Stimulated activated effector memory CD8-positive, alpha-beta T cell treated with anti-CD3 and anti-CD28 coated beads, Interleukin-12 subunit alpha, Interleukin-12 subunit beta, amount 100 ng/mL, for 72 hours (primary cell): ENCODE data around the gene NRG4.

ENCODE experiments used
- ATAC-seq: fragments of 150-1000 bp; cut with Tn5 transposase; 2 replicates; pipeline ENCODE4 v1.10.0; 2021
- DNase-seq, 2 donors: peaks; one replicate each; pipeline ENCODE4 v3.0.0; 2021 to 2022; ENCODE audit warnings: low spot score in 2 of 2
- H3K27ac Mint-ChIP-seq: one replicate; pipeline ENCODE4 v1.8.0; 2022; ENCODE audit warnings: mild to moderate bottlenecking, mixed read lengths
- H3K36me3 Mint-ChIP-seq: one replicate; pipeline ENCODE4 v1.8.0; 2022; ENCODE audit warnings: mild to moderate bottlenecking, mixed read lengths
- H3K4me1 Mint-ChIP-seq: one replicate; pipeline ENCODE4 v1.8.0; 2022; ENCODE audit warnings: mixed read lengths
- H3K4me3 Mint-ChIP-seq: one replicate; pipeline ENCODE4 v1.8.0; 2022; ENCODE audit warnings: mild to moderate bottlenecking, mixed read lengths
- H3K9me3 Mint-ChIP-seq: one replicate; pipeline ENCODE4 v1.8.0; 2022; ENCODE audit warnings: mixed read lengths

NRG4 gene

GRCh38 chr15:75961331-75961730 lies 50.9 kb downstream of the NRG4 start:
- ATAC-seq (no peak), DNase-seq (no peak)
- Mint-ChIP-seq H3K4me3 (no peak overlapping the region), H3K9me3 (peaks cover 2% of the 10 kb centered on the region), H3K4me1 (no peaks in the 10 kb centered on the region), H3K27ac (no peak overlapping the region), H3K36me3 (no peaks in the 10 kb centered on the region)

- Mint-ChIP-seq H3K27ac (no peak overlapping the region), H3K4me1 (peaks cover 5% of the 10 kb centered on the region), H3K36me3 (no peaks in the 10 kb centered on the region), H3K9me3 (no peaks in the 10 kb centered on the region), H3K4me3 (no peak overlapping the region)
- DNase-seq: no peak
- ATAC-seq: no peak
Measured at GRCh38 chr15:75955720-75956119, 56.5 kb downstream of the NRG4 start.

- H3K4me1 Mint-ChIP-seq: peaks cover 5% of the 10 kb centered on the region
- no peaks in the 10 kb centered on the region for H3K9me3 Mint-ChIP-seq
- peak; percentile 69 for ATAC-seq
- DNase-seq: no peak
- no peaks in the 10 kb centered on the region for H3K36me3 Mint-ChIP-seq
- H3K27ac Mint-ChIP-seq: no peak overlapping the region
- H3K4me3 Mint-ChIP-seq: no peak overlapping the region
Measured at GRCh38 chr15:75952525-75952924, 59.7 kb downstream of the NRG4 start.

GRCh38 chr15:75948761-75949296 lies 63.4 kb downstream of the NRG4 start:
- Mint-ChIP-seq H3K27ac (no peak overlapping the region), H3K36me3 (no peaks in the 10 kb centered on the region), H3K4me3 (no peak overlapping the region), H3K4me1 (peaks cover 5% of the 10 kb centered on the region), H3K9me3 (no peaks in the 10 kb centered on the region)
- DNase-seq (no peak), ATAC-seq (no peak)

- Mint-ChIP-seq H3K9me3 (no peaks in the 10 kb centered on the region), H3K36me3 (no peaks in the 10 kb centered on the region), H3K4me1 (no peaks in the 10 kb centered on the region), H3K27ac (no peak overlapping the region), H3K4me3 (no peak overlapping the region)
- ATAC-seq (peak; percentile 62), DNase-seq (no peak)
Measured at GRCh38 chr15:75947092-75947491, 65.1 kb downstream of the NRG4 start.

- no peak overlapping the region for H3K27ac Mint-ChIP-seq
- no peak overlapping the region for H3K4me3 Mint-ChIP-seq
- DNase-seq (no peak), ATAC-seq (peak; percentile 84)
- H3K36me3 Mint-ChIP-seq: no peaks in the 10 kb centered on the region
- no peaks in the 10 kb centered on the region for H3K4me1 Mint-ChIP-seq
- H3K9me3 Mint-ChIP-seq: no peaks in the 10 kb centered on the region
Measured at GRCh38 chr15:75945953-75946352, 66.3 kb downstream of the NRG4 start.

GRCh38 chr15:75943713-75944215 lies 68.5 kb downstream of the NRG4 start:
- H3K4me1 Mint-ChIP-seq: no peaks in the 10 kb centered on the region
- ATAC-seq (no peak), DNase-seq (no peak)
- H3K9me3 Mint-ChIP-seq: no peaks in the 10 kb centered on the region
- H3K4me3 Mint-ChIP-seq: no peak overlapping the region
- H3K36me3 Mint-ChIP-seq: no peaks in the 10 kb centered on the region
- no peak overlapping the region for H3K27ac Mint-ChIP-seq

GRCh38 chr15:75943246-75943645 lies 69.0 kb downstream of the NRG4 start:
- Mint-ChIP-seq H3K36me3 (no peaks in the 10 kb centered on the region), H3K4me1 (no peaks in the 10 kb centered on the region), H3K27ac (no peak overlapping the region), H3K4me3 (no peak overlapping the region), H3K9me3 (no peaks in the 10 kb centered on the region)
- DNase-seq: no peak
- no peak for ATAC-seq

GRCh38 chr15:75942464-75942863 lies 69.8 kb downstream of the NRG4 start:
- Mint-ChIP-seq H3K36me3 (peaks cover 5% of the 10 kb centered on the region), H3K9me3 (no peaks in the 10 kb centered on the region), H3K4me3 (no peak overlapping the region), H3K27ac (no peak overlapping the region), H3K4me1 (no peaks in the 10 kb centered on the region)
- ATAC-seq: no peak
- no peak for DNase-seq

GRCh38 chr15:75930866-75931265 lies 81.4 kb downstream of the NRG4 start:
- Mint-ChIP-seq H3K4me1 (peaks cover 18% of the 10 kb centered on the region), H3K4me3 (no peak overlapping the region), H3K9me3 (no peaks in the 10 kb centered on the region), H3K36me3 (peaks cover 55% of the 10 kb centered on the region), H3K27ac (no peak overlapping the region)
- DNase-seq: no peak
- no peak for ATAC-seq

GRCh38 chr15:75929799-75930565 lies 82.2 kb downstream of the NRG4 start:
- DNase-seq (no peak), ATAC-seq (peak; percentile 69)
- Mint-ChIP-seq H3K4me1 (peaks cover 24% of the 10 kb centered on the region), H3K36me3 (peaks cover 57% of the 10 kb centered on the region), H3K27ac (no peak overlapping the region), H3K4me3 (no peak overlapping the region), H3K9me3 (no peaks in the 10 kb centered on the region)

GRCh38 chr15:75928680-75929608 lies 83.3 kb downstream of the NRG4 start:
- peaks cover 47% of the 10 kb centered on the region for H3K36me3 Mint-ChIP-seq
- no peaks in the 10 kb centered on the region for H3K9me3 Mint-ChIP-seq
- no peak overlapping the region for H3K27ac Mint-ChIP-seq
- no peak for DNase-seq
- H3K4me3 Mint-ChIP-seq: no peak overlapping the region
- no peak for ATAC-seq
- peaks cover 27% of the 10 kb centered on the region for H3K4me1 Mint-ChIP-seq

- Mint-ChIP-seq H3K4me3 (no peak overlapping the region), H3K4me1 (peaks cover 36% of the 10 kb centered on the region), H3K9me3 (no peaks in the 10 kb centered on the region), H3K27ac (no peak overlapping the region), H3K36me3 (peaks cover 33% of the 10 kb centered on the region)
- ATAC-seq (no peak), DNase-seq (no peak)
Measured at GRCh38 chr15:75927601-75928000, 84.6 kb downstream of the NRG4 start.

GRCh38 chr15:75926931-75927330 lies 85.3 kb downstream of the NRG4 start:
- ATAC-seq (no peak), DNase-seq (no peak)
- H3K4me3 Mint-ChIP-seq: no peak overlapping the region
- H3K9me3 Mint-ChIP-seq: no peaks in the 10 kb centered on the region
- H3K27ac Mint-ChIP-seq: no peak overlapping the region
- peaks cover 43% of the 10 kb centered on the region for H3K4me1 Mint-ChIP-seq
- H3K36me3 Mint-ChIP-seq: peaks cover 30% of the 10 kb centered on the region

- no peak for DNase-seq
- ATAC-seq: no peak
- H3K9me3 Mint-ChIP-seq: no peaks in the 10 kb centered on the region
- no peak overlapping the region for H3K27ac Mint-ChIP-seq
- peaks cover 16% of the 10 kb centered on the region for H3K36me3 Mint-ChIP-seq
- no peak overlapping the region for H3K4me3 Mint-ChIP-seq
- H3K4me1 Mint-ChIP-seq: peaks cover 39% of the 10 kb centered on the region
Measured at GRCh38 chr15:75925440-75925839, 86.8 kb downstream of the NRG4 start.
